GM12878 (cell line): ENCODE measurements around the gene FADD. TPM values are rescaled to one million over a fixed set of nuclear protein-coding genes. Genes with fewer than 3 reads are reported as not detected.
A peak's percentile ranks its signal among the peaks of the same experiment; 100 is the strongest.

Experiments used
- ATAC-seq: fragments of 200-7000 bp; cut with Tn5 transposase; 3 replicates; pipeline ENCODE4 v1.9.1; 2020; ENCODE audit warnings: mild to moderate bottlenecking, moderate library complexity
- BruUV-seq: library from RNA; stranded (reverse); fragments of 400-500 nt; replicated peaks from 2 replicates; lab custom pipeline; 2021; lab: Mats Ljungman, UMichigan
- CTCF ChIA-PET: fragments of 300-600 bp; sonication (Branson Sonifier 250); formaldehyde crosslinking; extraction: SDS; loops from one replicate; lab custom pipeline; 2021; ENCODE audit warnings: inconsistent platforms; lab: Yijun Ruan, JAX
- POLR2A ChIA-PET: fragments of 350-600 bp; formaldehyde crosslinking; extraction: SDS; loops from one replicate; lab custom pipeline; 2021; ENCODE audit warnings: inconsistent platforms; lab: Charles Lee
- RAD21 ChIA-PET: fragments of 300-600 bp; sonication (Branson Sonifier 250); formaldehyde crosslinking; loops from one replicate; lab custom pipeline; 2023; ENCODE audit warnings: antibody characterized with exemption; ENCODE audit not compliant: unreplicated experiment; lab: Charles Lee
- SMC1A ChIA-PET: fragments of 300-600 bp; sonication (Branson Sonifier 250); formaldehyde crosslinking; loops from one replicate; lab custom pipeline; 2023; ENCODE audit not compliant: unreplicated experiment, uncharacterized antibody; lab: Charles Lee
- DNase-seq: peaks from one replicate; pipeline ENCODE4 v3.0.0-alpha.2; 2011; ENCODE audit warnings: low read depth, low spot score
- FAIRE-seq: peaks from 3 replicates; lab custom pipeline; 2011; peaks lifted over from hg19 to GRCh38; lab: Jason Lieb, UNC
- H2AFZ ChIP-seq: 2 replicates; pipeline ENCODE4 v1.6.0; 2011; ENCODE audit warnings: low read depth, low read length, control low read depth; ENCODE audit not compliant: control insufficient read depth
- H3K27ac ChIP-seq: 2 replicates; pipeline ENCODE4 v1.5.1; 2011; ENCODE audit warnings: control low read depth; ENCODE audit not compliant: control insufficient read depth, insufficient read depth
- H3K27me3 ChIP-seq, 2 experiments: replicated peaks in 1 of 2; 2 replicates each; pipeline versions ENCODE4 v1.6.0 to v1.6.1; 2011; ENCODE audit warnings: low read length in 1 of 2; ENCODE audit not compliant: control insufficient read depth in 2 of 2, insufficient read depth in 2 of 2
- H3K36me3 ChIP-seq, 2 experiments: 2 replicates each; pipeline ENCODE4 v1.5.1; 2011; ENCODE audit warnings: low read length in 1 of 2; ENCODE audit not compliant: control insufficient read depth in 2 of 2, insufficient read depth in 2 of 2
- H3K4me1 ChIP-seq: 2 replicates; pipeline ENCODE4 v1.6.1; 2011; ENCODE audit warnings: mild to moderate bottlenecking, low read length, moderate library complexity, mixed read lengths; ENCODE audit not compliant: control insufficient read depth, insufficient read depth
- H3K4me2 ChIP-seq: 2 replicates; pipeline ENCODE4 v1.6.0; 2011; ENCODE audit warnings: control low read depth; ENCODE audit not compliant: control insufficient read depth, insufficient read depth
- H3K4me3 ChIP-seq: fragments of 200-600 bp; sonication (generic); 2 replicates; pipeline ENCODE4 v1.5.1; 2016
- H3K79me2 ChIP-seq: 2 replicates; pipeline ENCODE4 v1.6.0; 2011; ENCODE audit warnings: low read length; ENCODE audit not compliant: control insufficient read depth, insufficient read depth
- H3K9ac ChIP-seq: 2 replicates; pipeline ENCODE4 v1.8.0; 2011; ENCODE audit warnings: low read length, control low read depth, mixed read lengths; ENCODE audit not compliant: control insufficient read depth, insufficient read depth
- H3K9me3 ChIP-seq: replicated peaks from 3 replicates; pipeline ENCODE4 v1.5.1; 2011; ENCODE audit warnings: mild to moderate bottlenecking, low read length; ENCODE audit not compliant: control insufficient read depth, insufficient read depth
- H4K20me1 ChIP-seq: 2 replicates; pipeline ENCODE4 v1.6.0; 2011; ENCODE audit not compliant: control insufficient read depth, insufficient read depth
- BMI1 ChIP-seq: fragments of 450-650 bp; IDR thresholded peaks from 2 replicates; pipeline ENCODE4 v1.6.1; 2016; ENCODE audit warnings: mild to moderate bottlenecking, moderate library complexity, borderline replicate concordance
- E2F4 ChIP-seq: IDR thresholded peaks from 2 replicates; pipeline ENCODE4 v1.6.1; 2012; ENCODE audit warnings: low read depth, low read length, improper control_type of control experiment
- E4F1 ChIP-seq: fragments of 450-650 bp; IDR thresholded peaks from 2 replicates; pipeline ENCODE4 v1.6.1; 2018; ENCODE audit warnings: borderline replicate concordance, mild to moderate bottlenecking; ENCODE audit not compliant: partially characterized antibody
- HDAC6 ChIP-seq: fragments of 200-600 bp; sonication (generic); IDR thresholded peaks from one replicate; pipeline ENCODE4 v1.8.0; 2017; ENCODE audit warnings: antibody characterized with exemption; ENCODE audit not compliant: unreplicated experiment
- IRF4 ChIP-seq: IDR thresholded peaks from 2 replicates; pipeline ENCODE4 v1.6.1; 2011; ENCODE audit warnings: low read depth, low read length
- MLLT1 ChIP-seq: fragments of 450-650 bp; IDR thresholded peaks from 2 replicates; pipeline ENCODE4 v1.6.1; 2016; ENCODE audit warnings: mild to moderate bottlenecking
- MYB ChIP-seq: fragments of 150-350 bp; IDR thresholded peaks from 2 replicates; pipeline ENCODE4 v1.6.1; 2014; ENCODE audit warnings: mild to moderate bottlenecking, low read depth, low read length, borderline replicate concordance
- PAX5 ChIP-seq: IDR thresholded peaks from 2 replicates; pipeline ENCODE4 v1.6.1; 2011; ENCODE audit warnings: low read depth, low read length, borderline replicate concordance
- PAX8 ChIP-seq: fragments of 450-650 bp; IDR thresholded peaks from 2 replicates; pipeline ENCODE4 v1.6.1; 2017; ENCODE audit warnings: mild to moderate bottlenecking, moderate library complexity
- POU2F2 ChIP-seq: IDR thresholded peaks from 3 replicates; pipeline ENCODE4 v1.6.1; 2011; ENCODE audit warnings: low read depth, mild to moderate bottlenecking, low read length, borderline replicate concordance
- SIX5 ChIP-seq: IDR thresholded peaks from 2 replicates; pipeline ENCODE4 v1.6.1; 2011; ENCODE audit warnings: mild to moderate bottlenecking, low read depth, low read length, moderate library complexity; ENCODE audit not compliant: severe bottlenecking
- SMAD5 ChIP-seq: IDR thresholded peaks from 2 replicates; pipeline ENCODE4 v1.6.1; 2016; ENCODE audit warnings: antibody characterized with exemption, low read depth
- SMC3 ChIP-seq: IDR thresholded peaks from 2 replicates; pipeline ENCODE4 v1.6.1; 2011; ENCODE audit warnings: low read length, improper control_type of control experiment, borderline replicate concordance
- SREBF1 ChIP-seq: IDR thresholded peaks from 2 replicates; pipeline ENCODE4 v1.6.1; 2012; ENCODE audit warnings: mild to moderate bottlenecking, low read length
- TCF12 ChIP-seq: IDR thresholded peaks from 2 replicates; pipeline ENCODE4 v1.6.1; 2011; ENCODE audit warnings: low read depth, mild to moderate bottlenecking, low read length
- TCF3 ChIP-seq: IDR thresholded peaks from 2 replicates; pipeline ENCODE4 v1.6.1; 2012; ENCODE audit warnings: low read depth, mild to moderate bottlenecking, low read length, borderline replicate concordance; ENCODE audit not compliant: insufficient read depth
- YBX1 ChIP-seq: fragments of 450-650 bp; IDR thresholded peaks from 2 replicates; pipeline ENCODE4 v1.6.1; 2016; ENCODE audit warnings: antibody characterized with exemption
- YY1 ChIP-seq: IDR thresholded peaks from 2 replicates; pipeline ENCODE4 v1.6.1; 2011; ENCODE audit warnings: low read depth, mild to moderate bottlenecking, low read length
- ZNF207 ChIP-seq: fragments of 450-650 bp; IDR thresholded peaks from 2 replicates; pipeline ENCODE4 v1.6.1; 2014; ENCODE audit warnings: antibody characterized with exemption, mild to moderate bottlenecking, borderline replicate concordance
- ZNF622 ChIP-seq: fragments of 450-650 bp; IDR thresholded peaks from 2 replicates; pipeline ENCODE4 v1.6.1; 2017; ENCODE audit warnings: mild to moderate bottlenecking, inconsistent platforms
- ZSCAN29 ChIP-seq: fragments of 450-650 bp; IDR thresholded peaks from 2 replicates; pipeline ENCODE4 v1.6.1; 2017; ENCODE audit warnings: mild to moderate bottlenecking, moderate library complexity
- WGBS: methylation state at CpG from one replicate; pipeline ENCODE4 v1.1.6; 2016; ENCODE audit warnings: low lambda C conversion rate; ENCODE audit not compliant: insufficient replicate concordance, insufficient coverage; ENCODE audit errors: missing lambda C conversion rate; 5-methylcytosine and 5-hydroxymethylcytosine counted together
- in situ Hi-C: fragments of 300-500 bp; cut with MboI; formaldehyde crosslinking; loops from 9 replicates; pipeline ENCODE4 v1.14.3; 2018; ENCODE audit warnings: mixed read lengths
- intact Hi-C: fragments of 100-400 bp; cut with micrococcal nuclease; formaldehyde crosslinking; loops from one replicate; pipeline ENCODE4 v1.14.2; 2022; ENCODE audit not compliant: unreplicated experiment
- polyA plus RNA-seq, 11 experiments: library from polyadenylated mRNA; depleted of rRNA in 4 of 11; unstranded in 6 of 11; stranded (reverse) in 5 of 11; fragments of >200 nt; fragmentation: Nextera tagmentation in 4 of 11; fragmentation: Illumina TruSeq in 1 of 11; extraction: Ambion mirVana in 4 of 11; extraction: Trizol in 1 of 11; gene quantifications; 1 replicate in 1 of 11; 2 replicates in 10 of 11; pipeline versions ENCODE4 v1.2.1 to v1.2.3, GENCODE V29; 2011 to 2016; ENCODE audit warnings: inconsistent platforms in 2 of 11, missing spikeins in 2 of 11, low read depth in 1 of 11
- total RNA-seq, 4 experiments: library from RNA; depleted of rRNA in 3 of 4; stranded (reverse); fragments of >200 nt in 3 of 4; fragmentation: Illumina TruSeq in 1 of 4; extraction: Trizol in 1 of 4; gene quantifications; 2 replicates each; pipeline versions ENCODE4 v1.2.1 to v1.2.3, GENCODE V29; 2013 to 2021

The FADD gene
- total and polyA plus RNA-seq, 10 of the 15 experiments (the other 5 are each of a cell fraction or from before 2014, with no cell fraction given) = 0.32 to 38.7 (median 21.8) TPM

GRCh38 chr11:70176940-70177689, 26.0 kb upstream of the FADD start:
- H3K36me3 ChIP-seq = no peaks in the 10 kb centered on the region
- no peak overlapping the region for H2AFZ ChIP-seq
- no peak overlapping the region for H3K27ac ChIP-seq
- H3K4me3 ChIP-seq = no peak overlapping the region
- no peak overlapping the region for H3K9ac ChIP-seq
- SMC1A ChIA-PET = no interaction called here
- no peaks in the 10 kb centered on the region for H3K27me3 ChIP-seq
- in situ Hi-C loops (no loop called here), intact Hi-C loops (no loop called here)
- no peaks in the 10 kb centered on the region for H3K9me3 ChIP-seq
- no peaks in the 10 kb centered on the region for H4K20me1 ChIP-seq
- WGBS = 50% methylated on average over 32 of the region's 39 CpGs
- ATAC-seq = peak; percentile 83
- no peak for FAIRE-seq
- H3K79me2 ChIP-seq = no peaks in the 10 kb centered on the region
- H3K4me1 ChIP-seq = no peaks in the 10 kb centered on the region
- DNase-seq = no peak
- POLR2A ChIA-PET = interaction anchor here (0.6 kb wide), 1 partner anchor 1363 kb away, joined by 9 read pairs; no protein-coding TSS in a partner anchor
- no TSS peak for BruUV-seq
- H3K4me2 ChIP-seq = no peak overlapping the region
- RAD21 ChIA-PET = interaction anchor here (0.5 kb wide), 1 partner anchor 535 kb away, joined by 3 read pairs; no protein-coding TSS in a partner anchor
- CTCF ChIA-PET = no interaction called here
- TF ChIP-seq ZSCAN29 = no peak
- no peak for TF ChIP-seq SREBF1
- no peak for TF ChIP-seq SIX5
- TF ChIP-seq POU2F2 = no peak
- TF ChIP-seq IRF4 = no peak
- no peak for TF ChIP-seq YBX1
- TF ChIP-seq SMAD5 = no peak
- TF ChIP-seq SMC3 = peak; percentile 14; the same call in 1 of the 2 replicates
- no peak for TF ChIP-seq ZNF622
- no peak for TF ChIP-seq TCF3
- TF ChIP-seq PAX5 = no peak
- TF ChIP-seq MLLT1 = no peak
- TF ChIP-seq BMI1 = 0 out of 2 replicates have a peak, but pooled peaks have one; percentile 26
- TF ChIP-seq E2F4 = no peak
- TF ChIP-seq MYB = no peak
- no peak for TF ChIP-seq HDAC6
- no peak for TF ChIP-seq E4F1
- TF ChIP-seq PAX8 = no peak
- peak; percentile 80 for TF ChIP-seq YY1
- TF ChIP-seq TCF12 = 0 out of 2 replicates have a peak, but pooled peaks have one; percentile 17
- no peak for TF ChIP-seq ZNF207
